NCI-H446 treated with DMSO at 0.1 percent for 48 hours (cell line): Measurements from ENCODE around the gene TMEM41A.
"Not testable (repeated sequence)": the region's sequence is repeated elsewhere in the genome, so short reads cannot be mapped to it uniquely, and the experiment has no call there.

Source experiments
- DNase-seq: peaks from one replicate; lab custom pipeline; 2025; lab: John Stamatoyannopoulos, UW

TMEM41A gene

GRCh38 chr3:185488465-185488864 lies 10.4 kb downstream of the TMEM41A start:
- no peak for DNase-seq

GRCh38 chr3:185486394-185486793 lies 12.4 kb downstream of the TMEM41A start:
- no peak for DNase-seq

- no peak for DNase-seq
Measured at GRCh38 chr3:185484296-185484695, 14.5 kb downstream of the TMEM41A start.

- no peak for DNase-seq
Measured at GRCh38 chr3:185479373-185479945, 19.4 kb downstream of the TMEM41A start.

GRCh38 chr3:185477316-185477715 lies 21.5 kb downstream of the TMEM41A start:
- DNase-seq: no peak

GRCh38 chr3:185474922-185475321 lies 23.9 kb downstream of the TMEM41A start:
- DNase-seq: not testable (repeated sequence)

GRCh38 chr3:185473290-185473815 lies 25.5 kb downstream of the TMEM41A start:
- DNase-seq: no peak

GRCh38 chr3:185470323-185470722 lies 28.5 kb downstream of the TMEM41A start:
- no peak for DNase-seq

GRCh38 chr3:185469542-185469941 lies 29.3 kb downstream of the TMEM41A start:
- DNase-seq: no peak

GRCh38 chr3:185466123-185466522 lies 32.7 kb downstream of the TMEM41A start:
- not testable (repeated sequence) for DNase-seq

- no peak for DNase-seq
Measured at GRCh38 chr3:185465471-185465870, 33.4 kb downstream of the TMEM41A start.

GRCh38 chr3:185460719-185461350 lies 38.0 kb downstream of the TMEM41A start:
- peak; percentile 15 for DNase-seq

GRCh38 chr3:185460309-185460708 lies 38.5 kb downstream of the TMEM41A start:
- no peak for DNase-seq

- DNase-seq: no peak
Measured at GRCh38 chr3:185457376-185457775, 41.5 kb downstream of the TMEM41A start.

GRCh38 chr3:185451432-185451831 lies 47.4 kb downstream of the TMEM41A start:
- not testable (repeated sequence) for DNase-seq

- no peak for DNase-seq
Measured at GRCh38 chr3:185448107-185448506, 50.7 kb downstream of the TMEM41A start.

- DNase-seq: no peak
Measured at GRCh38 chr3:185444329-185444728, 54.5 kb downstream of the TMEM41A start.

- DNase-seq: no peak
Measured at GRCh38 chr3:185442031-185442430, 56.8 kb downstream of the TMEM41A start.

GRCh38 chr3:185439745-185440466 lies 58.9 kb downstream of the TMEM41A start:
- peak; percentile 34 for DNase-seq
